ENCODE measurements around the gene AK8.

Gene AK8

GRCh38 chr9:132840980-132841379, 37.1 kb downstream of the AK8 start:
- no peaks in the 10 kb centered on the region for H3K27me3 ChIP-seq (ENCODE audit: insufficient read depth, low read length, poor library complexity, severe bottlenecking)
- no peaks in the 10 kb centered on the region for H3F3A ChIP-seq (ENCODE audit: low read depth)
- no peaks in the 10 kb centered on the region for H4K20me1 ChIP-seq (ENCODE audit: insufficient read depth, low read length, poor library complexity, severe bottlenecking)
- no peaks in the 10 kb centered on the region for H3K9me2 ChIP-seq (replicated peaks; ENCODE audit: low read depth, low read length)
- H3K36me3 ChIP-seq (ENCODE audit: insufficient read depth, low read length), result no peaks in the 10 kb centered on the region
- H3K4me1 ChIP-seq (ENCODE audit: insufficient read depth, low read length, poor library complexity, severe bottlenecking), result peaks cover 5% of the 10 kb centered on the region
- H3K79me2 ChIP-seq (ENCODE audit: insufficient read depth, low read length), result no peaks in the 10 kb centered on the region
- no peak overlapping the region for H3K4me2 ChIP-seq (ENCODE audit: low read depth, low read length, poor library complexity, severe bottlenecking)
- H3K9ac ChIP-seq (ENCODE audit: low read depth, low read length, poor library complexity, severe bottlenecking), result no peak overlapping the region
- no peaks in the 10 kb centered on the region for H3K9me3 ChIP-seq (ENCODE audit: insufficient read depth, low read depth, low read length)
- H2AFZ ChIP-seq (ENCODE audit: low read length), result no peak overlapping the region
- no peak overlapping the region for H3K4me3 ChIP-seq (ENCODE audit: low read length, poor library complexity, severe bottlenecking)
- TF ChIP-seq, protein P1, sequence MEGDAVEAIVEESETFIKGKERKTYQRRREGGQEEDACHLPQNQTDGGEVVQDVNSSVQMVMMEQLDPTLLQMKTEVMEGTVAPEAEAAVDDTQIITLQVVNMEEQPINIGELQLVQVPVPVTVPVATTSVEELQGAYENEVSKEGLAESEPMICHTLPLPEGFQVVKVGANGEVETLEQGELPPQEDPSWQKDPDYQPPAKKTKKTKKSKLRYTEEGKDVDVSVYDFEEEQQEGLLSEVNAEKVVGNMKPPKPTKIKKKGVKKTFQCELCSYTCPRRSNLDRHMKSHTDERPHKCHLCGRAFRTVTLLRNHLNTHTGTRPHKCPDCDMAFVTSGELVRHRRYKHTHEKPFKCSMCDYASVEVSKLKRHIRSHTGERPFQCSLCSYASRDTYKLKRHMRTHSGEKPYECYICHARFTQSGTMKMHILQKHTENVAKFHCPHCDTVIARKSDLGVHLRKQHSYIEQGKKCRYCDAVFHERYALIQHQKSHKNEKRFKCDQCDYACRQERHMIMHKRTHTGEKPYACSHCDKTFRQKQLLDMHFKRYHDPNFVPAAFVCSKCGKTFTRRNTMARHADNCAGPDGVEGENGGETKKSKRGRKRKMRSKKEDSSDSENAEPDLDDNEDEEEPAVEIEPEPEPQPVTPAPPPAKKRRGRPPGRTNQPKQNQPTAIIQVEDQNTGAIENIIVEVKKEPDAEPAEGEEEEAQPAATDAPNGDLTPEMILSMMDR (conservative IDR thresholded peaks at IDR 0.05; ENCODE audit: low read length), result no peak
- no peak for TF ChIP-seq EZH2phosphoT487 (IDR thresholded peaks at IDR 0.05; ENCODE audit: borderline replicate concordance)

DNA sequence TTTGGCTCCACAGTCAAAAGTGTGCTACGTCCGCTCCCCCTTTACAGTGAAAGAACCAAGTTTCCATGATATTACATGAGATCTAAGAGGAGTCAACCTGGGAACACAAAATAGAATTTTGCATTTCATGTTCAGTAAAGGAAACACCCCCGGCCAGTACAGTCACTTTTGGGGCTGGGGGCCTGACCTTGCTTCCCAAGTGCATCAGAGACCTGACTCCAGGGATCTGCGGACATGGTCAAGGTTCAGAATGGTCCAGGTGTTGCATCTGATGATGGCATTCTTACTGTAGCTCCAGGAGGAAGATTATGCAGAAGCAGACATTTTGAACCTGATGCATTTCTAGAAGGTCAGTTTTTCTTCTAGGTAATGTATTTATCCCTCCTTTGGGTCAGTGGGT, 39.8 kb downstream of the AK8 start:
- H4K20me1 ChIP-seq (ENCODE audit: insufficient read depth, low read length, poor library complexity, severe bottlenecking), result no peaks in the 10 kb centered on the region
- H3K36me3 ChIP-seq (ENCODE audit: insufficient read depth, low read length), result no peaks in the 10 kb centered on the region
- no peak overlapping the region for H3K4me3 ChIP-seq (ENCODE audit: low read length, poor library complexity, severe bottlenecking)
- no peak overlapping the region for H3K4me2 ChIP-seq (ENCODE audit: low read depth, low read length, poor library complexity, severe bottlenecking)
- TF ChIP-seq EZH2phosphoT487 (IDR thresholded peaks at IDR 0.05; ENCODE audit: borderline replicate concordance), result no peak
- TF ChIP-seq, protein P1 (conservative IDR thresholded peaks at IDR 0.05; ENCODE audit: low read length), result no peak
- no peak overlapping the region for H3K9ac ChIP-seq (ENCODE audit: low read depth, low read length, poor library complexity, severe bottlenecking)
- H3K79me2 ChIP-seq (ENCODE audit: insufficient read depth, low read length), result no peaks in the 10 kb centered on the region
- no peaks in the 10 kb centered on the region for H3F3A ChIP-seq (ENCODE audit: low read depth)
- no peaks in the 10 kb centered on the region for H3K27me3 ChIP-seq (ENCODE audit: insufficient read depth, low read length, poor library complexity, severe bottlenecking)
- H2AFZ ChIP-seq (ENCODE audit: low read length), result no peak overlapping the region
- H3K9me3 ChIP-seq (ENCODE audit: insufficient read depth, low read depth, low read length), result no peaks in the 10 kb centered on the region
- H3K4me1 ChIP-seq (ENCODE audit: insufficient read depth, low read length, poor library complexity, severe bottlenecking), result peaks cover 5% of the 10 kb centered on the region
- H3K9me2 ChIP-seq (replicated peaks; ENCODE audit: low read depth, low read length), result no peaks in the 10 kb centered on the region

DNA sequence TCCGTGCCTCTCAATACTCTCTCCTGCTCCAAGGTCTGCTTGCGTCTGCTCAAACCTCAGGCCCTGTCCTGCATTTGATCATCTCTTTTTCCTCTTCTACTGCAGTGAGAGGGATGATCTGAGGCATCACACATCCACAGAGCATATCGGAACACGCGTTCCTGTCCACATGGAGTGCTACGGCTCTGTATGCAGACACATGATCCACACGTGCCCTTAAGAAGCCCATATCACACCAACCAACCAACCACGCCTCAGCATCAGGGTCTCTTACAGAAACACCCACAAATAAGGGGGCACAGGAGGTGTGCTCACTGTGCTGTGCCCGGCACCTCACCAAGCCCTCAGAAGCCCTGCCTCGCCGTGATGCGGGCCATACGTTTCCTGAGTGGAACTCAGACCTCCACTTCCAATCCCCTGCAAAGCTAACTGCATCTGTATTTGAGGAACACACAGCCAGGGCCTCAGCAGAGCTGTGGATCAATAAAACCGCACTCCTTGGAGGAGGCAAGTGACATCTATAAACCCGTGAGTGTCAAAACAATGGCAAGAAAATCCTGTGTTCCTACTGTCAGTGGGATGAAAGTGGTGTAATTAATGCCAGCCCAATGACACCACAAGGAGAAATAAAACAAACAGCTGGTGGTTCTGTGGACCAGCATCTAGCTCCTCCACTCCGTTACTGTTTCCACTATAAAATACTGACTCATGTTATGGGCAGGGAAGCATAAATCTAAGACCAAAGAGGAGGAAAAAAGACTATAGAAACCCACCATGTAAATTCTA, 40.4 kb downstream of the AK8 start:
- H3K27me3 ChIP-seq (ENCODE audit: insufficient read depth, low read length, poor library complexity, severe bottlenecking), result no peaks in the 10 kb centered on the region
- H3K9me2 ChIP-seq (replicated peaks; ENCODE audit: low read depth, low read length), result no peaks in the 10 kb centered on the region
- TF ChIP-seq, protein P1 (conservative IDR thresholded peaks at IDR 0.05; ENCODE audit: low read length), result no peak
- TF ChIP-seq EZH2phosphoT487 (IDR thresholded peaks at IDR 0.05; ENCODE audit: borderline replicate concordance), result no peak

More for the DNA sequence above, 40.4 kb downstream of the AK8 start:
- no peak overlapping the region for H3K4me2 ChIP-seq (ENCODE audit: low read depth, low read length, poor library complexity, severe bottlenecking)
- no peaks in the 10 kb centered on the region for H3K9me3 ChIP-seq (ENCODE audit: insufficient read depth, low read depth, low read length)
- H3K4me3 ChIP-seq (ENCODE audit: low read length, poor library complexity, severe bottlenecking), result no peak overlapping the region
- H4K20me1 ChIP-seq (ENCODE audit: insufficient read depth, low read length, poor library complexity, severe bottlenecking), result no peaks in the 10 kb centered on the region
- H3K79me2 ChIP-seq (ENCODE audit: insufficient read depth, low read length), result no peaks in the 10 kb centered on the region
- H3K4me1 ChIP-seq (ENCODE audit: insufficient read depth, low read length, poor library complexity, severe bottlenecking), result peaks cover 5% of the 10 kb centered on the region
- H2AFZ ChIP-seq (ENCODE audit: low read length), result no peak overlapping the region
- H3K9ac ChIP-seq (ENCODE audit: low read depth, low read length, poor library complexity, severe bottlenecking), result no peak overlapping the region
- no peaks in the 10 kb centered on the region for H3F3A ChIP-seq (ENCODE audit: low read depth)
- no peaks in the 10 kb centered on the region for H3K36me3 ChIP-seq (ENCODE audit: insufficient read depth, low read length)

All from Loucy (cell line).